GM18858 (cell line): ENCODE data around the gene KPNA2.
A peak's percentile ranks its signal among the peaks of the same experiment; 100 is the strongest.
"Not testable (repeated sequence)": the region's sequence is repeated elsewhere in the genome, so short reads cannot be mapped to it uniquely, and the experiment has no call there.

Source experiments
- ATAC-seq: cut with Tn5 transposase; IDR thresholded peaks from one replicate; pipeline ENCODE4 v1.9.1; 2021; ENCODE audit not compliant: unreplicated experiment

The KPNA2 gene

GRCh38 chr17:68019675-68020408 lies 15.7 kb upstream of the KPNA2 start:
- ATAC-seq = peak; percentile 90

GRCh38 chr17:68020409-68020756 lies 15.2 kb upstream of the KPNA2 start:
- peak; percentile 2 for ATAC-seq

GRCh38 chr17:68020791-68021190 lies 14.7 kb upstream of the KPNA2 start:
- ATAC-seq = not testable (repeated sequence)

GRCh38 chr17:68021963-68022362 lies 13.6 kb upstream of the KPNA2 start:
- no peak for ATAC-seq

GRCh38 chr17:68022547-68022946 lies 13.0 kb upstream of the KPNA2 start:
- not testable (repeated sequence) for ATAC-seq

GRCh38 chr17:68029512-68030215 lies 5.9 kb upstream of the KPNA2 start:
- ATAC-seq = no peak

- no peak for ATAC-seq
Observed at GRCh38 chr17:68033636-68034451, 1.7 kb upstream of the KPNA2 start.

GRCh38 chr17:68034452-68034776 lies 1.1 kb upstream of the KPNA2 start:
- no peak for ATAC-seq

GRCh38 chr17:68035131-68035522 lies 408 bp upstream of the KPNA2 start:
- peak; percentile 82 for ATAC-seq

- no peak for ATAC-seq
Observed at GRCh38 chr17:68036304-68037147, 991 bp downstream of the KPNA2 start.

GRCh38 chr17:68047153-68047846 lies 11.8 kb downstream of the KPNA2 start:
- no peak for ATAC-seq

- ATAC-seq = not testable (repeated sequence)
Observed at GRCh38 chr17:68047890-68048542, 12.5 kb downstream of the KPNA2 start.

GRCh38 chr17:68048996-68049395 lies 13.5 kb downstream of the KPNA2 start:
- ATAC-seq = no peak

GRCh38 chr17:68049812-68050437 lies 14.4 kb downstream of the KPNA2 start:
- not testable (repeated sequence) for ATAC-seq

- ATAC-seq = not testable (repeated sequence)
Observed at GRCh38 chr17:68051321-68052312, 16.1 kb downstream of the KPNA2 start.

GRCh38 chr17:68052810-68053209 lies 17.3 kb downstream of the KPNA2 start:
- ATAC-seq = no peak

GRCh38 chr17:68053231-68054013 lies 17.9 kb downstream of the KPNA2 start:
- ATAC-seq = no peak
